GM19468 (cell line): ENCODE measurements around the gene SLC9A5.
A peak's percentile ranks its signal among the peaks of the same experiment; 100 is the strongest.

ENCODE experiments used
- ATAC-seq: cut with Tn5 transposase; IDR thresholded peaks from one replicate; pipeline ENCODE4 v1.9.1; 2021; ENCODE audit warnings: mild to moderate bottlenecking, moderate library complexity, moderate number of reproducible peaks; ENCODE audit not compliant: unreplicated experiment; ENCODE audit errors: extremely low read depth

The SLC9A5 gene

GRCh38 chr16:67298277-67298676 is 49.5 kb downstream of the SLC9A5 start:
- no peak for ATAC-seq

GRCh38 chr16:67299269-67299668 is 50.5 kb downstream of the SLC9A5 start:
- ATAC-seq: no peak

GRCh38 chr16:67301080-67301782 is 52.5 kb downstream of the SLC9A5 start:
- no peak for ATAC-seq

- ATAC-seq: no peak
Observed at GRCh38 chr16:67302076-67302475, 53.3 kb downstream of the SLC9A5 start.

- ATAC-seq: no peak
Observed at GRCh38 chr16:67302970-67303369, 54.2 kb downstream of the SLC9A5 start.

GRCh38 chr16:67304020-67304419 is 55.2 kb downstream of the SLC9A5 start:
- ATAC-seq: no peak

- no peak for ATAC-seq
Observed at GRCh38 chr16:67305216-67306071, 56.7 kb downstream of the SLC9A5 start.

GRCh38 chr16:67310561-67310960 is 61.8 kb downstream of the SLC9A5 start:
- no peak for ATAC-seq

- ATAC-seq: peak; percentile 46
Observed at GRCh38 chr16:67311607-67312488, 63.1 kb downstream of the SLC9A5 start.

GRCh38 chr16:67312719-67313118 is 63.9 kb downstream of the SLC9A5 start:
- ATAC-seq: no peak

GRCh38 chr16:67317853-67318252 is 69.1 kb downstream of the SLC9A5 start:
- ATAC-seq: no peak
